ENCODE measurements around the gene GAPVD1. TPM values are rescaled to one million over a fixed set of nuclear protein-coding genes. Genes with fewer than 3 reads are reported as not detected.
A peak's percentile ranks its signal among the peaks of the same experiment; 100 is the strongest.

GAPVD1 gene
- total RNA-seq, 1 experiment from 2014 or later, result 70.8 TPM

GRCh38 chr9:125359011-125359410 lies 97.4 kb downstream of the GAPVD1 start:
- Histone ChIP-seq H3K27me3 (no peaks in the 10 kb centered on the region), H3K36me3 (peaks cover 64% of the 10 kb centered on the region), H3K4me1 (peaks cover 19% of the 10 kb centered on the region), H3K4me3 (no peak overlapping the region), H3K9me3 (replicated peaks) (no peaks in the 10 kb centered on the region), H3K27ac (peak overlapping the region; percentile 45)
- no peak for DNase-seq

GRCh38 chr9:125360601-125361000 lies 99.0 kb downstream of the GAPVD1 start:
- peaks cover 19% of the 10 kb centered on the region for H3K4me1 ChIP-seq
- no peak overlapping the region for H3K4me3 ChIP-seq
- no peak for DNase-seq
- no peaks in the 10 kb centered on the region for H3K27me3 ChIP-seq
- no peaks in the 10 kb centered on the region for H3K9me3 ChIP-seq (replicated peaks)
- peaks cover 57% of the 10 kb centered on the region for H3K36me3 ChIP-seq
- no peak overlapping the region for H3K27ac ChIP-seq

GRCh38 chr9:125361837-125362531 lies 100.4 kb downstream of the GAPVD1 start:
- peaks cover 46% of the 10 kb centered on the region for H3K36me3 ChIP-seq
- no peak overlapping the region for H3K27ac ChIP-seq
- no peaks in the 10 kb centered on the region for H3K27me3 ChIP-seq
- no peak for DNase-seq
- H3K4me3 ChIP-seq, result no peak overlapping the region
- H3K9me3 ChIP-seq (replicated peaks), result no peaks in the 10 kb centered on the region
- H3K4me1 ChIP-seq, result peaks cover 19% of the 10 kb centered on the region

GRCh38 chr9:125366676-125367075 lies 105.0 kb downstream of the GAPVD1 start:
- Histone ChIP-seq H3K27me3 (no peaks in the 10 kb centered on the region), H3K27ac (no peak overlapping the region), H3K4me3 (no peak overlapping the region), H3K9me3 (replicated peaks) (no peaks in the 10 kb centered on the region), H3K36me3 (peaks cover 29% of the 10 kb centered on the region), H3K4me1 (no peaks in the 10 kb centered on the region)
- DNase-seq, result no peak

GRCh38 chr9:125370786-125371185 lies 109.2 kb downstream of the GAPVD1 start:
- Histone ChIP-seq H3K27me3 (no peaks in the 10 kb centered on the region), H3K4me3 (no peak overlapping the region), H3K4me1 (no peaks in the 10 kb centered on the region), H3K9me3 (replicated peaks) (no peaks in the 10 kb centered on the region), H3K36me3 (no peaks in the 10 kb centered on the region), H3K27ac (no peak overlapping the region)
- no peak for DNase-seq

GRCh38 chr9:125372441-125373226 lies 111.0 kb downstream of the GAPVD1 start:
- H3K27me3 ChIP-seq, result no peaks in the 10 kb centered on the region
- no peak for DNase-seq
- no peak overlapping the region for H3K4me3 ChIP-seq
- no peaks in the 10 kb centered on the region for H3K9me3 ChIP-seq (replicated peaks)
- H3K27ac ChIP-seq, result no peak overlapping the region
- H3K4me1 ChIP-seq, result peaks cover 6% of the 10 kb centered on the region; the same call in 1 of the 2 replicates
- no peaks in the 10 kb centered on the region for H3K36me3 ChIP-seq

GRCh38 chr9:125374443-125375309 lies 113.0 kb downstream of the GAPVD1 start:
- no peak overlapping the region for H3K27ac ChIP-seq
- no peaks in the 10 kb centered on the region for H3K36me3 ChIP-seq
- DNase-seq, result peak; percentile 84 to 91
- no peaks in the 10 kb centered on the region for H3K9me3 ChIP-seq (replicated peaks)
- H3K4me1 ChIP-seq, result peaks cover 6% of the 10 kb centered on the region; the same call in 1 of the 2 replicates
- H3K4me3 ChIP-seq, result peak overlapping the region; percentile 16; the same call in 1 of the 2 replicates
- H3K27me3 ChIP-seq, result no peaks in the 10 kb centered on the region

GRCh38 chr9:125375820-125376219 lies 114.2 kb downstream of the GAPVD1 start:
- DNase-seq, result no peak
- Histone ChIP-seq H3K36me3 (no peaks in the 10 kb centered on the region), H3K27me3 (no peaks in the 10 kb centered on the region), H3K27ac (no peak overlapping the region), H3K4me3 (no peak overlapping the region), H3K4me1 (peaks cover 6% of the 10 kb centered on the region; the same call in 1 of the 2 replicates), H3K9me3 (replicated peaks) (no peaks in the 10 kb centered on the region)

- H3K36me3 ChIP-seq, result no peaks in the 10 kb centered on the region
- peak; percentile 43 to 57 for DNase-seq
- no peaks in the 10 kb centered on the region for H3K27me3 ChIP-seq
- H3K27ac ChIP-seq, result no peak overlapping the region
- no peaks in the 10 kb centered on the region for H3K9me3 ChIP-seq (replicated peaks)
- peaks cover 6% of the 10 kb centered on the region; the same call in 1 of the 2 replicates for H3K4me1 ChIP-seq
- H3K4me3 ChIP-seq, result peak overlapping the region; percentile 18
Measured at GRCh38 chr9:125376261-125377226, 114.9 kb downstream of the GAPVD1 start.

GRCh38 chr9:125377584-125378250 lies 116.1 kb downstream of the GAPVD1 start:
- DNase-seq, result no peak
- H3K9me3 ChIP-seq (replicated peaks), result no peaks in the 10 kb centered on the region
- no peaks in the 10 kb centered on the region for H3K27me3 ChIP-seq
- H3K4me3 ChIP-seq, result no peak overlapping the region
- no peaks in the 10 kb centered on the region for H3K36me3 ChIP-seq
- H3K4me1 ChIP-seq, result peaks cover 6% of the 10 kb centered on the region; the same call in 1 of the 2 replicates
- H3K27ac ChIP-seq, result no peak overlapping the region

GRCh38 chr9:125378778-125379177 lies 117.2 kb downstream of the GAPVD1 start:
- H3K27ac ChIP-seq, result no peak overlapping the region
- no peaks in the 10 kb centered on the region for H3K27me3 ChIP-seq
- H3K9me3 ChIP-seq (replicated peaks), result no peaks in the 10 kb centered on the region
- no peaks in the 10 kb centered on the region for H3K36me3 ChIP-seq
- no peak overlapping the region for H3K4me3 ChIP-seq
- H3K4me1 ChIP-seq, result peaks cover 6% of the 10 kb centered on the region; the same call in 1 of the 2 replicates
- no peak for DNase-seq

- Histone ChIP-seq H3K27me3 (no peaks in the 10 kb centered on the region), H3K4me3 (no peak overlapping the region), H3K4me1 (peaks cover 6% of the 10 kb centered on the region; the same call in 1 of the 2 replicates), H3K36me3 (no peaks in the 10 kb centered on the region), H3K9me3 (replicated peaks) (no peaks in the 10 kb centered on the region), H3K27ac (no peak overlapping the region)
- DNase-seq, result no peak
Measured at GRCh38 chr9:125379208-125379607, 117.6 kb downstream of the GAPVD1 start.

GRCh38 chr9:125380406-125380805 lies 118.8 kb downstream of the GAPVD1 start:
- Histone ChIP-seq H3K4me1 (peaks cover 6% of the 10 kb centered on the region; the same call in 1 of the 2 replicates), H3K36me3 (no peaks in the 10 kb centered on the region), H3K4me3 (no peak overlapping the region), H3K27ac (no peak overlapping the region), H3K27me3 (no peaks in the 10 kb centered on the region), H3K9me3 (replicated peaks) (no peaks in the 10 kb centered on the region)
- no peak for DNase-seq
